ENCODE measurements around the gene CTPS2.

CTPS2 gene

DNA sequence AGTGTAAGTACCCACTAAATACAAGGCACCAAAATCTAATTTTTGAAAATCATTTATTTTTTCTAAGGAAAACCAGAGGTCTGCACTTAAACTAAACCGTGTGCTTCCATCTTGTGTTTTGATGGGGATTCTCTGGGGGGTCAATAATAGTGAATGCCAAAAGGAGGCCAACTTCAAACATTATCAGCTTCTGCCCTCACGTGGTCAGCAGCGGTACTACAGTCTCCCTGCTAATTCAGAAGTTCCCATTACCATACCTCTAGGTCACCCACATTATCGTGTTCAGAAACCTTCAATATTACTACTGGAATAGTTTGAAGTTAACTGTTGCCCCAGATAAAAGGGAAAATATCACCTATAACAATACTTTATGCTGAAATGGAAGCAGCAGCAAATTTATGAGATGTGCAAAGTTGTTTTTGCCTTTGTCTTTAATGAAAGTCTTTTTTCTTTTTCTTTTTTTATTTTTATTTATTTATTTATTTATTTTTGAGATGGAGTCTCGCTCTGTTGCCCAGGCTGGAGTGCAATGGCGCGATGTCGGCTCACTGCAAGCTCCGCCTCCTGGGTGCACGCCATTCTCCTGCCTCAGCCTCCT lies 17.3 kb downstream of the CTPS2 start:
- Histone ChIP-seq H3K36me3 (ENCODE audit: control insufficient read depth in 1 of 2, insufficient read depth in 2 of 2, low read length in 2 of 2) (peaks cover 0 to 26% of the 10 kb centered on the region in 2 donors), H3K27me3 (ENCODE audit: control insufficient read depth in 1 of 2, insufficient read depth in 2 of 2, low read length in 2 of 2) (no peaks in the 10 kb centered on the region), H3K4me1 (ENCODE audit: control insufficient read depth in 1 of 2, insufficient read depth in 2 of 2, low read length in 2 of 2) (no peaks in the 10 kb centered on the region), H3K4me3 (ENCODE audit: low read depth in 1 of 2, low read length in 2 of 2) (no peak overlapping the region), H3K9me3 (ENCODE audit: control insufficient read depth in 1 of 2, low read length in 2 of 2) (no peaks in the 10 kb centered on the region), H3K9ac (ENCODE audit: low read depth in 1 of 2, low read length in 2 of 2) (no peak overlapping the region), H3K27ac (ENCODE audit: low read depth, low read length) (no peak overlapping the region)

DNA sequence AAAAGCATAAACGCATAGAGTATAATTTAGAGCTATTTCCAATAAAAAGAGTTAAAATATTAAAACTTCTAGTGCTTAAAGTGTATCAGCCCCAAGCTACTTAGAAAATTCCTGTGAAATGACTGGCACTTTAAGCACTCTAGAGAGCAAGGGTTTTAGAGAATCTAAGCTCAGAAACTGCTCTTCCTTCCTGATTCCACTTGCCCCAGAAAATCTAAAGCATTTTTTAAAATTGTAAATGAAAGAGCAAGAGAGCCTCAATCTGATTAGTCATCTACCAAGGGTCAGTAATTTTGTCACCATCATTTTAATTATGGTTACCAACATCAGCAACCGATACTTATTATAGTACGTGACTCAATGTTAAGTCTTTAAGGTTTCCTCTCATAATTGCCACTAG lies 25.0 kb downstream of the CTPS2 start:
- no peak overlapping the region for H3K27ac ChIP-seq (ENCODE audit: low read depth, low read length)
- H3K4me1 ChIP-seq (ENCODE audit: control insufficient read depth in 1 of 2, insufficient read depth in 2 of 2, low read length in 2 of 2): no peaks in the 10 kb centered on the region
- H3K4me3 ChIP-seq (ENCODE audit: low read depth in 1 of 2, low read length in 2 of 2): no peak overlapping the region
- no peaks in the 10 kb centered on the region for H3K9me3 ChIP-seq (ENCODE audit: control insufficient read depth in 1 of 2, low read length in 2 of 2)
- no peaks in the 10 kb centered on the region for H3K27me3 ChIP-seq (ENCODE audit: control insufficient read depth in 1 of 2, insufficient read depth in 2 of 2, low read length in 2 of 2)
- H3K9ac ChIP-seq (ENCODE audit: low read depth in 1 of 2, low read length in 2 of 2): no peak overlapping the region
- peaks cover 3 to 30% of the 10 kb centered on the region in 2 donors for H3K36me3 ChIP-seq (ENCODE audit: control insufficient read depth in 1 of 2, insufficient read depth in 2 of 2, low read length in 2 of 2)

DNA sequence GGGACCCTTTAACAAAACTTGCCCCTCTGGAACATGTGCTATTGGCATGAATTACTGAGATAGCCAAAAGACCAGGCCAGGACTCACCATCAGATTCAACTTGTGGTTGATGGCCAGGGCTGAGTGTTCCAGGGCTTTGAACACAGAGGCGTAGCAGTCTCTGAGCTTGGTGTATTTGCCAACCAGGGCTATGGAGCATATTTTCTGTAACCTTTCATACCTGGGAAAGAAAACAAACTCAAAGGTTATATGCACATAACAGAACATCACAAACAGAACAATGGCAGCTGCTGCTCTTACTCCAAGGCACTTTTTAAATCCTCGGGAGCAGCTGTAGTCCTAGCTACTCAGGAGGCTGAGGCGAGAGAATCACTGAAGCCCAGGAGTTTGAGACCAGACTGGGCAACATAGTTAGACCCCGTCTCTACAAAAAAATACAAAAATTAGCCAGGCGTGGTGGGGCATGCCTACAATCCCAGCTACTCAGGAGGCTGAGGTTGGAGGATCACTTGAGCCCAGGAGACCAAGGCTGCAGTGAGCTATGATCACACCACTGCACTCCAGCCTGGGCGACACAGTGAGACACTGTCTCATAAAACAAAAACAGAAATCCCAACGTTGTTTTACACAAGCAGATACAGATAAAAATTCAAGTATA lies 29.3 kb downstream of the CTPS2 start:
- H3K9me3 ChIP-seq (ENCODE audit: control insufficient read depth in 1 of 2, low read length in 2 of 2): no peaks in the 10 kb centered on the region
- no peak overlapping the region for H3K4me3 ChIP-seq (ENCODE audit: low read depth in 1 of 2, low read length in 2 of 2)
- H3K27ac ChIP-seq (ENCODE audit: low read depth, low read length): no peak overlapping the region
- no peaks in the 10 kb centered on the region for H3K27me3 ChIP-seq (ENCODE audit: control insufficient read depth in 1 of 2, insufficient read depth in 2 of 2, low read length in 2 of 2)
- no peaks in the 10 kb centered on the region for H3K4me1 ChIP-seq (ENCODE audit: control insufficient read depth in 1 of 2, insufficient read depth in 2 of 2, low read length in 2 of 2)
- H3K36me3 ChIP-seq (ENCODE audit: control insufficient read depth in 1 of 2, insufficient read depth in 2 of 2, low read length in 2 of 2): peaks cover 4 to 21% of the 10 kb centered on the region in 2 donors
- no peak overlapping the region for H3K9ac ChIP-seq (ENCODE audit: low read depth in 1 of 2, low read length in 2 of 2)

DNA sequence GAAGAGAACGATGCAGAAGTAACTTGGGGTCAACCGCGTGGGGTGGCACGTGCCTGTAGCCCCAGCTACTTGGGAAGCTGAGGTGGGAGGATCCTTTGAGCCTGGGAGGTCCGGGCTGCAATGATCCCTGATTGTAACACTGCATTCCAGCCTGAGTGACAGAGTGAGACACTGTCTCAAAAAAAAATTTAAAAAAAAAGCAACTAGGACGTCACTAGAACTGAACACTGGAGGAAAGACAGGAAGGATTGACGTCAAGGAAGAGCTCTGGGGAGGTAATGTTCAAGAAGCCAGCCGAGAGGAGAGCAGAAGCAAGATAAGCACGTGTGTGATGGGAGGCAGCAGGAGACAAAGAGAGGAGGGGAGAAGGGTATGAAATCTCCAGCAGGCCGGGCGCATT lies 33.8 kb downstream of the CTPS2 start:
- no peak overlapping the region for H3K27ac ChIP-seq (ENCODE audit: low read depth, low read length)
- H3K9me3 ChIP-seq (ENCODE audit: control insufficient read depth in 1 of 2, low read length in 2 of 2): no peaks in the 10 kb centered on the region
- peaks cover 6 to 17% of the 10 kb centered on the region in 2 donors for H3K36me3 ChIP-seq (ENCODE audit: control insufficient read depth in 1 of 2, insufficient read depth in 2 of 2, low read length in 2 of 2)
- no peak overlapping the region for H3K4me3 ChIP-seq (ENCODE audit: low read depth in 1 of 2, low read length in 2 of 2)
- no peaks in the 10 kb centered on the region for H3K27me3 ChIP-seq (ENCODE audit: control insufficient read depth in 1 of 2, insufficient read depth in 2 of 2, low read length in 2 of 2)
- no peaks in the 10 kb centered on the region for H3K4me1 ChIP-seq (ENCODE audit: control insufficient read depth in 1 of 2, insufficient read depth in 2 of 2, low read length in 2 of 2)
- no peak overlapping the region for H3K9ac ChIP-seq (ENCODE audit: low read depth in 1 of 2, low read length in 2 of 2)

DNA sequence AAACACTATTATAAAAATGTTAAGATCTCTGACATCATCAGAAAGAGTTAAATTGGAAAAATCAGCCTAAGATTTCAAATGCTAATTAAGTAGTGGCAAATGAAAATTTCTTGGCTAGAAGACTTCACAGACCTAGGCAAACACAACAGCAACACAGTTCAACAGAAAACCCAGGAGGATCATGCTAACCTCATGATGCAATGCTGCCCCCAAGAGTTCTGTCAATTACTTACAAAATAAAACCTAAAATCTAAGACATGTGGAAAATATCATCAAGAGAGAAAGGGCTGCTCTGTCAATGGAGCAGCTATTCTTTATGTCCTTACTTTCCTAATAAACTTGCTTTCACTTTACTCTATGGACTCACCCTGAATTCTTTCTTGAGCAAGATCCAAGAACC lies 41.5 kb downstream of the CTPS2 start:
- Histone ChIP-seq H3K9me3 (ENCODE audit: control insufficient read depth in 1 of 2, low read length in 2 of 2) (no peaks in the 10 kb centered on the region), H3K36me3 (ENCODE audit: control insufficient read depth in 1 of 2, insufficient read depth in 2 of 2, low read length in 2 of 2) (peaks cover 0 to 2% of the 10 kb centered on the region in 2 donors), H3K9ac (ENCODE audit: low read depth in 1 of 2, low read length in 2 of 2) (no peak overlapping the region), H3K4me3 (ENCODE audit: low read depth in 1 of 2, low read length in 2 of 2) (no peak overlapping the region), H3K27ac (ENCODE audit: low read depth, low read length) (no peak overlapping the region), H3K4me1 (ENCODE audit: control insufficient read depth in 1 of 2, insufficient read depth in 2 of 2, low read length in 2 of 2) (no peaks in the 10 kb centered on the region), H3K27me3 (ENCODE audit: control insufficient read depth in 1 of 2, insufficient read depth in 2 of 2, low read length in 2 of 2) (no peaks in the 10 kb centered on the region)

DNA sequence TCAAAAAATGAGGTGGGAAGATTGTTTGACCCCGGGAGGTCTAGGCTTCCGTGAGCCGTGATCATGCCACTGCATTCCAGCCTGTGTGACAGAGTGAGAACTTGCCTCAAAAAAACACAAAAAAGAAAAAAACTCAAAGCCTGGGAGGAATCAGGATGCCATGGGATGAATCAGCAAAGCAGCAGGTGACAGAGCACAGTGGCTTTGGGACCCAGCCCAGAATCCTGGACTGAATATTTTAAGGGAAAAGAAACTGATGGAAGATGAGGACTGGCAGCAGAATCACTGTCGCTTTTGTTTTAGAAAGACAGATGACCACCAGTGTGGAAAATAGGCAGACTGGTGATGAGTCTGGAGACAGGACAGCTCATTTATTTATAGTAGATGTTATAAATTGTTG lies 45.9 kb downstream of the CTPS2 start:
- H3K27me3 ChIP-seq (ENCODE audit: control insufficient read depth in 1 of 2, insufficient read depth in 2 of 2, low read length in 2 of 2): no peaks in the 10 kb centered on the region
- peaks cover 0 to 5% of the 10 kb centered on the region in 2 donors for H3K36me3 ChIP-seq (ENCODE audit: control insufficient read depth in 1 of 2, insufficient read depth in 2 of 2, low read length in 2 of 2)
- H3K9ac ChIP-seq (ENCODE audit: low read depth in 1 of 2, low read length in 2 of 2): no peak overlapping the region
- no peak overlapping the region for H3K27ac ChIP-seq (ENCODE audit: low read depth, low read length)
- no peaks in the 10 kb centered on the region for H3K9me3 ChIP-seq (ENCODE audit: control insufficient read depth in 1 of 2, low read length in 2 of 2)
- H3K4me3 ChIP-seq (ENCODE audit: low read depth in 1 of 2, low read length in 2 of 2): no peak overlapping the region
- no peaks in the 10 kb centered on the region for H3K4me1 ChIP-seq (ENCODE audit: control insufficient read depth in 1 of 2, insufficient read depth in 2 of 2, low read length in 2 of 2)

DNA sequence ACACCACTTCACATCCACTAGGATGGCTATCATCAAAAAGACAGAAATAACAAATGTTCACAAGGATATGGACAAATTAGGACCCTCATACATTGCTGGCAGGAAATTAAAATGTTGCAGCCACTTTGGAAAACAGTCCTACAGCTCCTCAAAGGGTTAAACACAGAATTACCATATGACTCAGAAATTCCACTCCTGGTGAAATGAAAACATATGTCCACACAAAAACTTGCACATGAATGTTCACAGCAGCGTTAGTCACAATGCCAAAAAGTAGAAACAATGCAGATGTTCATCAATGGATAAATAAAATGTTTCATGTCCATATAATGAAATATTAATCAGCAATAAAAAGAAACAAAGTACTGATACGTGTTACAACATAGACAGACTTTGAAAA lies 47.4 kb downstream of the CTPS2 start:
- H3K36me3 ChIP-seq (ENCODE audit: control insufficient read depth in 1 of 2, insufficient read depth in 2 of 2, low read length in 2 of 2): peaks cover 0 to 5% of the 10 kb centered on the region in 2 donors
- H3K4me1 ChIP-seq (ENCODE audit: control insufficient read depth in 1 of 2, insufficient read depth in 2 of 2, low read length in 2 of 2): no peaks in the 10 kb centered on the region
- H3K4me3 ChIP-seq (ENCODE audit: low read depth in 1 of 2, low read length in 2 of 2): no peak overlapping the region
- H3K27ac ChIP-seq (ENCODE audit: low read depth, low read length): no peak overlapping the region
- H3K9me3 ChIP-seq (ENCODE audit: control insufficient read depth in 1 of 2, low read length in 2 of 2): no peaks in the 10 kb centered on the region
- no peaks in the 10 kb centered on the region for H3K27me3 ChIP-seq (ENCODE audit: control insufficient read depth in 1 of 2, insufficient read depth in 2 of 2, low read length in 2 of 2)
- no peak overlapping the region for H3K9ac ChIP-seq (ENCODE audit: low read depth in 1 of 2, low read length in 2 of 2)

DNA sequence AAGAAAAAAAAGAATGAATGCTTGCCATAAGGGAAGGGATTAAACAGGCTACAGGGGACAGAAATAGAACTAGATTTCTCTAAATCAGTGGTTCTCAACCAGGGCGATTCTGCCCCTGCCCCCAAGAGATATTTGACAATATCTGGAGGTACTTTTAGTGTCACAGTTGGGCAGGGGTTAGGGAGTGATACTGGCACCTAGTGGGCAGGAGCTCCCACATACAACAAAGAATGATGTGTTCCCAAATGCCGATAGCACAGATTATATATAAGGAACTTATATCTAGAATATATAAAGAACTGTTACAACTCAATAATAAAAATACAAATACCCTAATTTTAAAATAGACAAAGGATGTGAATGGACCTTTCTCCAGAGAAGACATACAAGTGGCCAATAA lies 47.8 kb downstream of the CTPS2 start:
- peaks cover 0 to 5% of the 10 kb centered on the region in 2 donors for H3K36me3 ChIP-seq (ENCODE audit: control insufficient read depth in 1 of 2, insufficient read depth in 2 of 2, low read length in 2 of 2)
- no peak overlapping the region for H3K27ac ChIP-seq (ENCODE audit: low read depth, low read length)
- H3K9me3 ChIP-seq (ENCODE audit: control insufficient read depth in 1 of 2, low read length in 2 of 2): no peaks in the 10 kb centered on the region
- H3K9ac ChIP-seq (ENCODE audit: low read depth in 1 of 2, low read length in 2 of 2): no peak overlapping the region
- no peak overlapping the region for H3K4me3 ChIP-seq (ENCODE audit: low read depth in 1 of 2, low read length in 2 of 2)
- H3K4me1 ChIP-seq (ENCODE audit: control insufficient read depth in 1 of 2, insufficient read depth in 2 of 2, low read length in 2 of 2): no peaks in the 10 kb centered on the region
- H3K27me3 ChIP-seq (ENCODE audit: control insufficient read depth in 1 of 2, insufficient read depth in 2 of 2, low read length in 2 of 2): no peaks in the 10 kb centered on the region

DNA sequence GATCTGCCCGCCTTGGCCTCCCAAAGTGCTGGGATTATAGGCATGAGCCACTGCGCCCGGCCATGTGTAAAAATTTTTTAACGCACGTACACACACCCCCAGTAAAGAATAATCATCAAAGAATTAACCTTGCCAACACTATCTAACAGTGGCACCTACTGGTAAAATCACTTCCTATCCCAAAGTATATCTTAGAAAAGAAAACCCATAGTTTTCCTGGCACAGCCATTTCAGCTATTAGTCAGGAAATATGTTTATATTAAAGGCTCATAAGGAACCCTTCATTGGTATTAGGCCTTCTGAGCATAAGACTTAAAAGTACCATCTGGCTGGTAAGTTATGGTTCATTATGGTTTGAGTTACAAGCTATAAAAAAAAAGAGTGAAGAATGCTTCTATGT lies 48.4 kb downstream of the CTPS2 start:
- no peaks in the 10 kb centered on the region for H3K4me1 ChIP-seq (ENCODE audit: control insufficient read depth in 1 of 2, insufficient read depth in 2 of 2, low read length in 2 of 2)
- no peak overlapping the region for H3K27ac ChIP-seq (ENCODE audit: low read depth, low read length)
- no peaks in the 10 kb centered on the region for H3K9me3 ChIP-seq (ENCODE audit: control insufficient read depth in 1 of 2, low read length in 2 of 2)
- H3K36me3 ChIP-seq (ENCODE audit: control insufficient read depth in 1 of 2, insufficient read depth in 2 of 2, low read length in 2 of 2): peaks cover 0 to 5% of the 10 kb centered on the region in 2 donors
- no peak overlapping the region for H3K4me3 ChIP-seq (ENCODE audit: low read depth in 1 of 2, low read length in 2 of 2)
- H3K27me3 ChIP-seq (ENCODE audit: control insufficient read depth in 1 of 2, insufficient read depth in 2 of 2, low read length in 2 of 2): no peaks in the 10 kb centered on the region
- no peak overlapping the region for H3K9ac ChIP-seq (ENCODE audit: low read depth in 1 of 2, low read length in 2 of 2)

DNA sequence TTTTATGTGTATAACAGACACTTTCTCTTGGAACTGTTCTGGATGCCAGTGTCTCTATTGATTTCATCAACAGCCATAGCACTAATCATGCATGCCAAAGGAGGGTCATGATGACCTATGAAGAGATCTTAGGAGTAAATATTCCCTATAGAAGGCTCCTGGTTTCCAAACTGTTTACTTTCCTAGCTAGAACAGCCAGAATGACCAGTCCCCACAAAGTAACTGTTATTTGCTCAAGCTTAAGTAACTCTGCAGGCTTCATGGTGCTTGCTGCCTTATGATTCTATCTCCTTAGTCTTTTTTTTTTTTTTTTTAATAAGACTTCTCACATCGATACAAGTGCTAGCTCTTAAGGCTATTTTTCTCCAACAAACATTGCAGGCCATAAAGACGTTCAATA lies 50.1 kb downstream of the CTPS2 start:
- peaks cover 0 to 5% of the 10 kb centered on the region in 2 donors for H3K36me3 ChIP-seq (ENCODE audit: control insufficient read depth in 1 of 2, insufficient read depth in 2 of 2, low read length in 2 of 2)
- H3K9ac ChIP-seq (ENCODE audit: low read depth in 1 of 2, low read length in 2 of 2): no peak overlapping the region
- no peaks in the 10 kb centered on the region for H3K4me1 ChIP-seq (ENCODE audit: control insufficient read depth in 1 of 2, insufficient read depth in 2 of 2, low read length in 2 of 2)
- H3K9me3 ChIP-seq (ENCODE audit: control insufficient read depth in 1 of 2, low read length in 2 of 2): no peaks in the 10 kb centered on the region
- H3K4me3 ChIP-seq (ENCODE audit: low read depth in 1 of 2, low read length in 2 of 2): no peak overlapping the region
- H3K27me3 ChIP-seq (ENCODE audit: control insufficient read depth in 1 of 2, insufficient read depth in 2 of 2, low read length in 2 of 2): no peaks in the 10 kb centered on the region
- no peak overlapping the region for H3K27ac ChIP-seq (ENCODE audit: low read depth, low read length)
